ENCODE results near the gene GABRA5.

GABRA5 gene

GRCh38 chr15:26928051-26928450 lies 61.2 kb downstream of the GABRA5 start:
- no peak for DNase-seq (ENCODE audit: low read depth in 2 of 2)

GRCh38 chr15:26929588-26929987 lies 62.7 kb downstream of the GABRA5 start:
- no peak for DNase-seq (ENCODE audit: low read depth in 2 of 2)

- DNase-seq (ENCODE audit: low read depth in 2 of 2): no peak
Measured at GRCh38 chr15:26934848-26935247, 68.0 kb downstream of the GABRA5 start.

- DNase-seq (ENCODE audit: low read depth in 2 of 2): no peak
Measured at GRCh38 chr15:26935322-26935721, 68.5 kb downstream of the GABRA5 start.

- DNase-seq (ENCODE audit: low read depth in 2 of 2): no peak
Measured at GRCh38 chr15:26936502-26936901, 69.6 kb downstream of the GABRA5 start.

- DNase-seq (ENCODE audit: low read depth in 2 of 2): no peak
Measured at GRCh38 chr15:26937134-26937533, 70.3 kb downstream of the GABRA5 start.

- no peak for DNase-seq (ENCODE audit: low read depth in 2 of 2)
Measured at GRCh38 chr15:26939398-26939797, 72.5 kb downstream of the GABRA5 start.

GRCh38 chr15:26941489-26941888 lies 74.6 kb downstream of the GABRA5 start:
- DNase-seq (ENCODE audit: low read depth in 2 of 2): no peak

- DNase-seq (ENCODE audit: low read depth in 2 of 2): no peak
Measured at GRCh38 chr15:26943866-26944265, 77.0 kb downstream of the GABRA5 start.

- no peak for DNase-seq (ENCODE audit: low read depth in 2 of 2)
Measured at GRCh38 chr15:26945046-26945445, 78.2 kb downstream of the GABRA5 start.

GRCh38 chr15:26950001-26950400 lies 83.1 kb downstream of the GABRA5 start:
- DNase-seq (ENCODE audit: low read depth in 2 of 2): no peak

GRCh38 chr15:26954403-26954802 lies 87.5 kb downstream of the GABRA5 start:
- DNase-seq (ENCODE audit: low read depth in 2 of 2): no peak

GRCh38 chr15:26967719-26968269 lies 100.9 kb downstream of the GABRA5 start:
- no peak for DNase-seq (ENCODE audit: low read depth in 2 of 2)

- no peak for DNase-seq (ENCODE audit: low read depth in 2 of 2)
Measured at GRCh38 chr15:26968806-26969205, 101.9 kb downstream of the GABRA5 start.

- no peak for DNase-seq (ENCODE audit: low read depth in 2 of 2)
Measured at GRCh38 chr15:26970712-26971210, 103.9 kb downstream of the GABRA5 start, which contains the start of gene GABRG3. Gene GABRG3, plus strand, starts transcription at chr15:26971181.

- DNase-seq (ENCODE audit: low read depth in 2 of 2): no peak
Measured at GRCh38 chr15:26971271-26972018, 104.6 kb downstream of the GABRA5 start.

GRCh38 chr15:26972636-26973035 lies 105.8 kb downstream of the GABRA5 start:
- no peak for DNase-seq (ENCODE audit: low read depth in 2 of 2)

GRCh38 chr15:26974120-26974780 lies 107.4 kb downstream of the GABRA5 start:
- DNase-seq (ENCODE audit: low read depth in 2 of 2): no peak

- no peak for DNase-seq (ENCODE audit: low read depth in 2 of 2)
Measured at GRCh38 chr15:26981492-26981891, 114.6 kb downstream of the GABRA5 start.

- no peak for DNase-seq (ENCODE audit: low read depth in 2 of 2)
Measured at GRCh38 chr15:26983822-26984221, 117.0 kb downstream of the GABRA5 start.

- DNase-seq (ENCODE audit: low read depth in 2 of 2): no peak
Measured at GRCh38 chr15:26985050-26985449, 118.2 kb downstream of the GABRA5 start.

- no peak for DNase-seq (ENCODE audit: low read depth in 2 of 2)
Measured at GRCh38 chr15:26996250-26996649, 129.4 kb downstream of the GABRA5 start.

All from activated CD4-positive, alpha-beta T cell treated with anti-CD3 and anti-CD28 coated beads for 24 hours (primary cell).